Dendritic cell treated with granulocyte-macrophage colony-stimulating factor and Interleukin-4, amounts not matched to agents 40 ng/mL and 50 ng/mL, for 4 days (primary cell): ENCODE results near the gene CFDP1.
A peak's percentile ranks its signal among the peaks of the same experiment; 100 is the strongest.

Experiments used
- H3K27ac Mint-ChIP-seq: one replicate; pipeline ENCODE4 v1.8.0; 2022; ENCODE audit warnings: mild to moderate bottlenecking, mixed read lengths
- H3K27me3 Mint-ChIP-seq: one replicate; pipeline ENCODE4 v1.8.0; 2022; ENCODE audit warnings: mild to moderate bottlenecking, mixed read lengths
- H3K36me3 Mint-ChIP-seq: one replicate; pipeline ENCODE4 v1.8.0; 2022; ENCODE audit warnings: low read depth, mixed read lengths
- H3K4me1 Mint-ChIP-seq: one replicate; pipeline ENCODE4 v1.8.0; 2022; ENCODE audit warnings: low read depth, mixed read lengths
- H3K4me3 Mint-ChIP-seq: one replicate; pipeline ENCODE4 v1.8.0; 2022; ENCODE audit warnings: mild to moderate bottlenecking, moderate library complexity, mixed read lengths
- H3K9me3 Mint-ChIP-seq: one replicate; pipeline ENCODE4 v1.8.0; 2022; ENCODE audit warnings: mixed read lengths
- intact Hi-C: fragments of 100-400 bp; cut with micrococcal nuclease; formaldehyde crosslinking; loops from one replicate; pipeline ENCODE4 v1.15.0; 2022

Gene CFDP1

DNA sequence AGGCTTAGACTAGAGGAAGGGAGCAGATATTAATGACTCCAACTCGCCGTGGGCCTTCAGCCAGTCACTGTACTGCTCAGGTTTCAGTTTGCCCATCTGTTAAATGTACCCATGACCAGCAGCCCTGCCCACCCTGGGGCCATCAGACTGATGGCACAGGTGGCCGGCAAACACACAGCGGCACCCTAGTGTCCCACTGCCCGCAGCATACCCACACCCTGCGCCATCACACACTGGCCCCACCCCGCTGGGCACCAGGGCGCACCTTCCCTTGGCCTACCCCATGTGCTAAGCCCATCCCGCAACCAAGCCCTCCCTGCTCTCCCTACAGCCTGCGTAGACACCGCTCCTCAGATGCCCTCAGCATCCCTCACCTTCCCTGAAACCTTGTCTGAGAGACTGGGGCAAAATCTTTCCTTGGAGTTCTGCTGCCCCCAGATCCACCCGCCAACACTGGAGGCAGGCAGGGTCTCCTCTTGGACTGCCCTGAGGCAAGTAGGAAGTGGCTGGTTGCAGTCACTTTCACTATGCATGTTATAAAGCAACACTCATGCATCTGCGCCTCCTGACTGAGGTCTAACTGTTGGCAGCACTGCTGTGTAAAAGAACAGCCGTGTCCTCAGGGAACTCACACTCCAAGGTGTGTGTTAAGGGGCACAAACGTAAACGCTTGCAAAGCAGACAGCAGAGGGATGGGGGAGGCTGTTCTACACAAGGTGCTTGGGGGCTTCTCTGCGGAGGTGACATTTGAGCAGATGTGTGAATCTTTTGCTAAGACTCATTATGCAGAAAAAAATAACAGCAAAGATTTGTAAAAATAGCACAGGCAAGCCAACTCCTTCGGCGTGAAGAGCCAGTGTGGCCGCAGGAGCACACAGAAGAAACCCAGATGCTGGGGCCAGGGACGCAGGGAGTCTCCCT is 175.2 kb downstream of the CFDP1 start:
- intact Hi-C loops: no loop called here
- Mint-ChIP-seq H3K27ac (no peak overlapping the region), H3K36me3 (no peaks in the 10 kb centered on the region), H3K4me3 (no peak overlapping the region), H3K9me3 (no peaks in the 10 kb centered on the region), H3K4me1 (no peaks in the 10 kb centered on the region), H3K27me3 (peaks cover 99% of the 10 kb centered on the region)

DNA sequence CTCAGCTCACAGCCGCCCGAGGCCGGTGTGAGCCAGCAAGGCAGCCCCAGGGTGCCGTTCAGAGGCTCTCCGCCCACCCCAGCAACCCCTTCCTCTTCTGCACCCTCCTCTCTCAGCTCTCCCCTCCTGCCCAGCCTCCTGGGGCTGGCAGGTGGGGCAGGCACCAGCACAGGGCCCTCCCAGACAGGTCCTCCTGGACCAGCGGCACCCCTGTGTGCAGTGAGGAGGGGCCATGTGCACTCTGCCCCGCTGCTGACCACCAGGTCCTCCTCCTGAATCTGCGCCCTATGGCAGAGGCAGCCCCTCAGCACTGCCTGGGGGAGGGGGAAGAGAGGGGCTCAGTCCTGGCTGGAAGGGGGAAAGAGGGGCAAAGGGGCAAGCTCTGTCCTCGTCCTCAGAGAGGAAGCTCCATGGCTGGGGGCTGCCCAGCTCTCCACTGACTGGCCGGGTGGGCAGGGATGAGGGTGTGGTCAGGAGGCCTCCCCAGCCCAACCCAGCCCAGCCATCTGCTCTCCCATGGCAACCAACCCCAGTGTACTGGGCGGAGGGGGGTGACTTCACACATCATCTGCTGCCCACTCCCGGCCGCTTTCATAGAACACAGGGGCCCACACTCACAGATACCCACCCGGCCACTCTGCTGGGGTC is 176.5 kb downstream of the CFDP1 start:
- Mint-ChIP-seq H3K27me3 (peaks cover 99% of the 10 kb centered on the region), H3K4me1 (peaks cover 4% of the 10 kb centered on the region), H3K27ac (no peak overlapping the region), H3K9me3 (no peaks in the 10 kb centered on the region), H3K36me3 (no peaks in the 10 kb centered on the region), H3K4me3 (no peak overlapping the region)
- intact Hi-C loops: no loop called here

DNA sequence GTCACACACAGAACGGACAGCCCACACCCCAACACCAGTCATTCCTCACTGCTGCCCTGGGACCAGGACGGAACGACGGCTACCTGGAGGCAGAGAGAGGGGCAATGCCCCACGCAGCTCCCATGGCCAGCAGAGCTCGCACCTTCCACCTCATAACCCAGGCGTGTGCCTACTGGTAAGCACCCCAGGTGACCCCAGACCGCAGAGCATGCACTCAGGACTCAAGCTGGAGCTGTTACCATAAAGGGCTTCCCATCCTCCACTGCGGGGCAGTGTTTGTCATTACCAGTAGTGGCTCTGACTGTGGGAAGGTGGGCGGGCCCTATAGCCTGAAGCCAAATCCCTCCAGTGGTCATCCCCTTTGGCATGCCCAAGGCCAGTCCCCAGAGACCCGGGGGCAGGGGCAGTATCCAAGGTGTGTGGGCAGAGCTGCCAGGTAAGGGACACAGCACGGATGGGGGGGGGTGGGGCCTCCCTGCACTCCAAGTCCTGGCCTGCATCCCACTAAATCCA is 177.2 kb downstream of the CFDP1 start:
- Mint-ChIP-seq H3K4me3 (no peak overlapping the region), H3K36me3 (no peaks in the 10 kb centered on the region), H3K27me3 (peaks cover 94% of the 10 kb centered on the region), H3K9me3 (no peaks in the 10 kb centered on the region), H3K4me1 (peaks cover 6% of the 10 kb centered on the region), H3K27ac (no peak overlapping the region)
- intact Hi-C loops: no loop called here

- Mint-ChIP-seq H3K9me3 (no peaks in the 10 kb centered on the region), H3K27me3 (peaks cover 93% of the 10 kb centered on the region), H3K36me3 (no peaks in the 10 kb centered on the region), H3K27ac (no peak overlapping the region), H3K4me1 (peaks cover 15% of the 10 kb centered on the region), H3K4me3 (no peak overlapping the region)
- intact Hi-C loops: no loop called here
Measured at GRCh38 chr16:75254359-75254837, 178.9 kb downstream of the CFDP1 start.

DNA sequence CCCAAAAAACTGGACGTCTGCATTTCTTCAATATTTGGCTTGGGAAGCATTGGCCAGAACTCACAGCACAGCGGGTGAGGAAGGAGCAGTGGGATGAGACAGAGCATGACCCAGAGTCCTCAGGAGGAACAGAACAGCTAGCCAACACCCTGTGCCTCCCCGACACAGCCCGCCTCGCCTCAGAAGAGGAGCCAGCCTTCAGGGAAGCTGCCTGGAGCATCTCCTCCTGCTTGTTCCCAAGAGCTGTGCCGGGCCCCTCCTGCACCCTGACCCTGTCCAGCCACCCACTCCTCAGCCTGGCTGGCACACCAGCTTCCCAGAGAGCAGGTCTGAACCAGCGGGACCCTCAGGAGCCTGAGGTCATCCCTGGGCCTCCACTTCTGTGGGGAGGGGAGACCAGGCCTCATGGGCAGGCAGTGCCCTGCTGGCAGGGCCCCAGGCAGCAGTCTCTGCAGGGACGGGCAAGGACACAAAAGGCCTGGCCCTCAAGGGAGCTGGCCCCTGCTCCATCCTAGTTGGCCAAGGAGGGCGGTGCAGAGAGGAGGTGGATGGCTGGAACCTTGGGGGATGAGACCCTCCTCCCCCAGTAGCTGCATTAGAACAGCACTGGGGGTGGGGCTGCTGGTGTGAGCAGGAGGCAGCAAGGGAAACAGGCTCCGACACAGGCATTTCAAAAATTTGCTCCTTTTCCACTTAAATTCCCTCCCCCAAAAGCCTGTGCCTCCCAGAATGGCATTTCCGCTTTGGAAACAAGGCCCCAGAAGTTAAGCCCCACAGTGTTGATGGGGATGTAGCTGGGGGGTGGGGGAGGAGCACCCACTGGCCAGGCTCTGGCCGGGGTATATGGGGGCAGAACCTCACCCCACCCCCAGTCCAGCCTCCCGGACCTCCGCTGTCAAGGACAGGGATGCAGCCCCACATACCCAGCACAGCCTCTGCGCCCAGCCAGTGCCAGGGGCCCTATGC is 180.1 kb downstream of the CFDP1 start:
- Mint-ChIP-seq H3K4me3 (no peak overlapping the region), H3K4me1 (peaks cover 15% of the 10 kb centered on the region), H3K36me3 (no peaks in the 10 kb centered on the region), H3K27me3 (peaks cover 93% of the 10 kb centered on the region), H3K9me3 (no peaks in the 10 kb centered on the region), H3K27ac (no peak overlapping the region)
- intact Hi-C loops: no loop called here

DNA sequence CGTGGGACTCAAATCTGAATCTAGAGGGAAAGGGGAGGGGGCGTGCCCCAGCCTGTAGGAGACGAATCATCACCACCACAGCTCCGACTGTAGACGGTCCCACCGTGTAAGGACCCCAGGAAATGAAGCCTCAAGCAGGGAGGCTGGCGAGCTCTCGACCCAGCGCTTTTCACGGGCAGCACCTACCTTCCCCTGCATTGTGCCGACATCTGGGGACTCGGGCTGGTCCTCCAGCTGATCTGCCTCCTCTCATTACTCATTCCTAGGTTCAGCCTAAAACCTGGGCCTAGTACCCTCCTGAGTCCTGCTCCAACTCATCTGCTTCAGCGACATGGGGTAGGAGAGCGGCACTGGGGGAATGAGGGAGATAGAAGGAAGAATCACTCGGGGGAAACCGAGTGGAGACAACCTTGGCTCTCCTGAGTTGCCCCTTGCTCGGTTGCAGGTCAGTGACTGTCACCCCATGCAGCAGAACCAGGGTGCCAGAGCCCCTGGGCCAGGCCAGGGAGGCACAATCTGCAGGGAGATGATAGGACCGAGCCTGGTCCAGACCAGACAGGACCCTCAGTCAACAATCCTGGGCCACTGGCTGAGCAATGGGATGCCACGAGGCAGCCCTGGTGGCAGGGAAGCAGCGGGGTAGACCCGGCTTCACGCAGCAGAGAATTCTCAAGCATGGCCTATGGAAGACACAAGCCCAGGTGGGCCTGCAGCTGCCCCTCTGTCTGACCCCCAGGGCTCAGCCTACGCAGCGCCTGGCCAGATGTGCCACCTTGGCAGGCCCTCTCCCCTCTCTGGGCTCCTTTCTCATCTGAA is 181.0 kb downstream of the CFDP1 start:
- H3K36me3 Mint-ChIP-seq: no peaks in the 10 kb centered on the region
- H3K4me1 Mint-ChIP-seq: peaks cover 15% of the 10 kb centered on the region
- H3K27ac Mint-ChIP-seq: no peak overlapping the region
- no peaks in the 10 kb centered on the region for H3K9me3 Mint-ChIP-seq
- intact Hi-C loops: no loop called here
- no peak overlapping the region for H3K4me3 Mint-ChIP-seq
- peaks cover 93% of the 10 kb centered on the region for H3K27me3 Mint-ChIP-seq

DNA sequence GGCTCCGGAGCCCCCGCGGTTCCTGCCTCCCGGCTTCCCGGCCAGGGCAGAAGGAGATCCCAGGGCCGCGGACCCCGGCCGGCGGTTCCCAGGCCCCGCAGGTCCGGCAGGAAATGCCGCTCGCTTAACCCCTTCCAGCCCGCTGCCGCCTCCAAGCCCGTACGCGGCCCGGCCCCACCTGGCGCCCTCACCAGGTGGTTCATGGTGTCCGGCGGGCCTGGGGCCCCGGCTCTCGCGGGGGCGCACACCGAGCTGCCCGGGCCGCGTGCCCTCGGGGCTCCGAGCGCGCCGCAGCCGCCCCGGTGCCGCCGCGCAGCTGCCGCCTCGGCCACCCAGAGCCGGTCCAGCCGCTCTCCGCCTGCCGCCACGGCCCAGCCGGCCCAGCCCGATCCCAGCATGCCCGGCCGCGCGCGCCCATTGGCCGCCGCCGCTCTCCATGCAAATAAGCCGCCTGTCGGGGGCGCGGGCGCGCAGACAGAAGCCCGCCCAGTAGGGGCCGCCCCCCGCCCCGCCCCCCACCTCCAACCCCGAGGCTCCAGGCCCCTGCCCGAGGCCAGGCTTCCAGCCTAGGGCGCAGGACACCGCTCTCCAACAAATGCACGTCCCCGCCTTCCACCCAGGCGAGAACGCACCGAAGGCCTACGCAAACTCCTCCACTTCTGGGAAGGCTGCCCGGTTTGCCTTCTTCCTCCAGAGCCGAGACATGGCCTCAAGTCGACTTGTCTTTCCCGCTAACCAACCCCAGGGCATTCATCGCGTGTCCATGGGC is 181.8 kb downstream of the CFDP1 start, which contains the start of gene BCAR1:
TSS of gene BCAR1 (minus strand) at position 345 of the 769 bp plus-strand sequence. CDS start at position 203, 142 bp downstream.
- intact Hi-C loops: no loop called here
- peak within 1 kb of the TSS; percentile 37 for H3K4me3 Mint-ChIP-seq
- peaks cover 93% of the 10 kb centered on the region for H3K27me3 Mint-ChIP-seq
- no peak within 1 kb of the TSS for H3K27ac Mint-ChIP-seq
- no peaks in the 10 kb centered on the region for H3K9me3 Mint-ChIP-seq
- peaks cover 15% of the 10 kb centered on the region for H3K4me1 Mint-ChIP-seq
- no peaks in the 10 kb centered on the region for H3K36me3 Mint-ChIP-seq

- intact Hi-C loops: no loop called here
- no peaks in the 10 kb centered on the region for H3K9me3 Mint-ChIP-seq
- H3K4me3 Mint-ChIP-seq: no peak overlapping the region
- H3K27me3 Mint-ChIP-seq: peaks cover 93% of the 10 kb centered on the region
- H3K36me3 Mint-ChIP-seq: no peaks in the 10 kb centered on the region
- H3K4me1 Mint-ChIP-seq: peaks cover 15% of the 10 kb centered on the region
- H3K27ac Mint-ChIP-seq: no peak overlapping the region
Measured at GRCh38 chr16:75250809-75251279, 182.5 kb downstream of the CFDP1 start.

DNA sequence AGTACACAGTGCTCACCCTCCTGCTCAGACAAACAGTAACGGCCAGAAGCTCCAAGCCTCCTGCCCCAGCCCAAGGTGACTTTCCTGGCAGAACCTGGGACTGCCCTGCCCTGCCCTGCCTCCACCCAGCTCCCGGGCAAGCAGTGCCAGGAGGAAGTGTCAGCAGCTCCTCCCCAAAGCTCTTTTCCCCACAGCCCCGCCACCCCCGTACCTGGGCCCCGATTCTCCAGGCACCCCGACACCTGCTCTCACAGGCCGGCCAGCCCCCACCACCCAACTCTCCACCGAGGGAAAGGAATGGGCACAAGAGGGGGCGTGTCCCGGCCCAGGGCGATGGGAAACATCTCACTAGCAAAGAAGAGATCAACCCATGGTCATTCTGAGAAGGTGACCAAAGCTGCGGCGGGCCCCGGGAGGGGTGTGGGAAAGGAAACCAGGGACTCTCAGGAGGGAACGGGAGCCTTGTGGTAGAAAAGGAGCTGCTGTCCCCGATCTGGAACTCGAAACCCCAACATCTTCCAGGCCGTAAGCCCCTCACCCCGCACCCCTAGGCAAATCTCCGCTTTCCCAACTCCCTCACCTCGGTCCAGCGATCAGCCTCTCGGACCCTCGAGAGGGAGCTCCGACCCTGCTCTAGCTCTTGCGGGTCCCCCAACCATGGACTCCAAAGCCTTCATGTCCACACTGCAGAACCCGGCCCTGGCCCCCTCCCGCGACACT is 183.1 kb downstream of the CFDP1 start:
- Mint-ChIP-seq H3K27me3 (peaks cover 92% of the 10 kb centered on the region), H3K9me3 (no peaks in the 10 kb centered on the region), H3K4me3 (no peak overlapping the region), H3K4me1 (peaks cover 15% of the 10 kb centered on the region), H3K36me3 (no peaks in the 10 kb centered on the region), H3K27ac (no peak overlapping the region)
- intact Hi-C loops: no loop called here

- intact Hi-C loops: no loop called here
- H3K36me3 Mint-ChIP-seq: no peaks in the 10 kb centered on the region
- no peak overlapping the region for H3K4me3 Mint-ChIP-seq
- H3K4me1 Mint-ChIP-seq: peaks cover 23% of the 10 kb centered on the region
- H3K27ac Mint-ChIP-seq: no peak overlapping the region
- H3K27me3 Mint-ChIP-seq: peaks cover 92% of the 10 kb centered on the region
- H3K9me3 Mint-ChIP-seq: no peaks in the 10 kb centered on the region
Measured at GRCh38 chr16:75249441-75249840, 183.9 kb downstream of the CFDP1 start.

DNA sequence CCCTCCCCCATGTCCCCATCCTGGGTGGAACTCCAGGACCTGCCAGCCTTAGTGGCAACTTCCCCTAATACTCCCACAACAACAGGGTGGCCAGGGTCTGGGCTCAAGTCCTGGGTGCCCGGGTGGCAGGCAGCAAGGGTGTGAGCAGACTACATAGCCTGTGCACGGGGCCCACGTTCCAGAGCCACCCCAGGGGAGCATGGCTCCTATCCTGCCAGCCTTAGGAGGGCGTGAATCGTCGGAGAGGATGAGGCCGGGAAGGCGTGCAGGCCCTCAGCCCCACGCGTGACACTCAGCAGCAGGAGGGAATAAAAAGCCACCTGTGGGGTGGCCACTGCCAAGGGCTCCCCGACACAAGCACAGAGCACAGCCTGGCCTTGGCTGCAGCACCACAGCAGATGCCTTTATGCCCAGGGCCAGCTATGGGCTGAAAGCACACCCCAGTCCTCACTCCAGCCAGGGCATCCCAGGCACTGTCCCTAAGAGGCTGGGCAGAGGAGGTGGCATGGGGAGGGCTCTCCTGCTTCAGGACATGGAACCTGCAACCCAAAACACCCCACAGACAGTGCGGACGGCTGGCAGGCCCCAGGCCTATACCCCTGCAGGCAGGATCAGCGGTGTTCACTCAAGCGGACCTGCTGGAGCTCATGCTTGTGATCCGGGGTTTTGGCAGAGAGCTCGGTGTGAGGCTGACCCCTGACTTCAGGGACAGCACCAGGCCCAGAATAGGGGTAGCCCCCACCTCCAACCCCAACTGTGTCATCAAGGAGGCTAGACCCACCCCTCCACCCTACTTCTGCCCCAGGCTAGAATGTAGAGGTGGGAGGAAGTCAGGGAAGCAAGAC is 184.5 kb downstream of the CFDP1 start:
- Mint-ChIP-seq H3K4me3 (no peak overlapping the region), H3K27ac (no peak overlapping the region), H3K27me3 (peaks cover 92% of the 10 kb centered on the region), H3K9me3 (no peaks in the 10 kb centered on the region), H3K36me3 (no peaks in the 10 kb centered on the region), H3K4me1 (peaks cover 30% of the 10 kb centered on the region)
- intact Hi-C loops: no loop called here
